ENCODE measurements around the gene KNDC1.

GRCh38 chr10:133267293-133267692 is 107.3 kb downstream of the KNDC1 start:
- no peak for TF ChIP-seq GATA3 (IDR thresholded peaks at IDR 0.05; ENCODE audit: low read depth, low read length)
- no peak for TF ChIP-seq GATA2 (IDR thresholded peaks at IDR 0.05; ENCODE audit: low read depth, low read length)

Measured in SH-SY5Y (cell line).